Peyer's patch (tissue), 4 donors: ENCODE data around the gene CLTB.

ENCODE experiments used
- POLR2A ChIP-seq, 2 donors: fragments of 450-650 bp; IDR thresholded peaks; one replicate each; pipeline ENCODE4 v1.5.1; 2017; ENCODE audit warnings: antibody characterized with exemption in 2 of 2, mild to moderate bottlenecking in 2 of 2, moderate library complexity in 2 of 2
- TF ChIP-seq, protein P1 (sequence below), 6 experiments: fragments of 450-650 bp in 4 of 6; fragments of 200-600 bp in 2 of 6; sonication (generic) in 1 of 6; IDR thresholded peaks; one replicate each; pipeline ENCODE4 v1.5.1; 2017 to 2019; ENCODE audit warnings: antibody characterized with exemption in 6 of 6, mild to moderate bottlenecking in 3 of 6, moderate library complexity in 1 of 6

DNA sequence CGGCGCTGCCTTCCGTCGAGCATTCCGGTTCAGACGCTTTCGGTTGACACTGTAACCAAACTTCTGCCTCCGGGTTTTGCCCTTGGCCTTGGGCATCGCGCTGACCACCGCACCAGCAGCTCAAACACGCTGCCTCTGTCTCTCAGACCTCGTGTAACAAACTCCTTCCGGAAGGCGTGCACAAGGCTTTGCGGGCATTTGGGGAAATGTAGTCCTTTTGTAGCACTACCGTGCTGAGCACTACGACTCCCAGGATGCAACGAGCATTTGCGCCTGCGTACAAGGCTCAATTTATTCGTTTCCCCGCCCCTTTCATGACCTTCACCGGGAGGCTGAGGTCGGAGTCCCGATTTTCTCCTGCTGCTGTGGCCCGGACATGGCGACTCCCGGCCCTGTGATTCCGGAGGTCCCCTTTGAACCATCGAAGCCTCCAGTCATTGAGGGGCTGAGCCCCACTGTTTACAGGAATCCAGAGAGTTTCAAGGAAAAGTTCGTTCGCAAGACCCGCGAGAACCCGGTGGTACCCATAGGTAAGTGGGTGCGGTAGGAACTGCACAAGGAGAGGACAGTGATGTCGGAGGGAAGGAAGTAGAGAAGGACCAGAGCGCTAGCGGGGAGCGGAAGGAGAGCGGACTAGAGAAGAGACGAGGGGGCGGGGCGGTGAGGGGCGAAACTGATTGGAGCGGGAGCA lies 27.8 kb downstream of the CLTB start, which contains the start of the genes HIGD2A and NOP16:
- no peak for TF ChIP-seq POLR2A (IDR thresholded peaks at IDR 0.05)
- TF ChIP-seq, protein P1, sequence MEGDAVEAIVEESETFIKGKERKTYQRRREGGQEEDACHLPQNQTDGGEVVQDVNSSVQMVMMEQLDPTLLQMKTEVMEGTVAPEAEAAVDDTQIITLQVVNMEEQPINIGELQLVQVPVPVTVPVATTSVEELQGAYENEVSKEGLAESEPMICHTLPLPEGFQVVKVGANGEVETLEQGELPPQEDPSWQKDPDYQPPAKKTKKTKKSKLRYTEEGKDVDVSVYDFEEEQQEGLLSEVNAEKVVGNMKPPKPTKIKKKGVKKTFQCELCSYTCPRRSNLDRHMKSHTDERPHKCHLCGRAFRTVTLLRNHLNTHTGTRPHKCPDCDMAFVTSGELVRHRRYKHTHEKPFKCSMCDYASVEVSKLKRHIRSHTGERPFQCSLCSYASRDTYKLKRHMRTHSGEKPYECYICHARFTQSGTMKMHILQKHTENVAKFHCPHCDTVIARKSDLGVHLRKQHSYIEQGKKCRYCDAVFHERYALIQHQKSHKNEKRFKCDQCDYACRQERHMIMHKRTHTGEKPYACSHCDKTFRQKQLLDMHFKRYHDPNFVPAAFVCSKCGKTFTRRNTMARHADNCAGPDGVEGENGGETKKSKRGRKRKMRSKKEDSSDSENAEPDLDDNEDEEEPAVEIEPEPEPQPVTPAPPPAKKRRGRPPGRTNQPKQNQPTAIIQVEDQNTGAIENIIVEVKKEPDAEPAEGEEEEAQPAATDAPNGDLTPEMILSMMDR (IDR thresholded peaks at IDR 0.05), result peak in 3 of 6 experiments; percentile 42 to 50 (median 46)
